ENCODE results near the gene GNAT1.

GNAT1 gene

DNA sequence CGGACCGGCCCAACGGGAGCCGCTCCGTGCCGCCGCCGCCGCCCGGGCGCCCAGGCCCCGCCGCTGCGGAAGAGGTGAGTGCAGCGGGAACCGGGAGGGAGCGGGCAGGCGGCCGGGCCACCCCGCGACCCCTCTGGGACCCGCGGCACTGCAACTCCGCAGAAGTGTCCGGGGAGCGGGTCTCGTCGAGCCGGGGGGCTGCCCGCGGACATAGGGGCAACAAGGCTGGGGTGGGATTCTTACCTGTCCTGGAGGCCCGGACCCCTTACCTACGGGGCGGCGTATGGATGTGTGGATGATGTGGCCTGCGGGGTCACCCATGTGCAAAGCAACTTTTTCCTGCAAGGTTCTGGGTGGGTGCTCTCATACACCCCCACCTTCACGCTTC is 35.9 kb upstream of the GNAT1 start:
- H3K9me3 ChIP-seq = no peaks in the 10 kb centered on the region
- peak overlapping the region; percentile 50 for H3K4me3 ChIP-seq (ENCODE audit: low read depth, low read length)
- TF ChIP-seq CTCF (IDR thresholded peaks at IDR 0.05; ENCODE audit: low read depth, low read length) = no peak
- H3K4me1 ChIP-seq = peaks cover 10% of the 10 kb centered on the region
- H3K36me3 ChIP-seq = no peaks in the 10 kb centered on the region
- no peaks in the 10 kb centered on the region for H3K27me3 ChIP-seq
- no peak for DNase-seq

DNA sequence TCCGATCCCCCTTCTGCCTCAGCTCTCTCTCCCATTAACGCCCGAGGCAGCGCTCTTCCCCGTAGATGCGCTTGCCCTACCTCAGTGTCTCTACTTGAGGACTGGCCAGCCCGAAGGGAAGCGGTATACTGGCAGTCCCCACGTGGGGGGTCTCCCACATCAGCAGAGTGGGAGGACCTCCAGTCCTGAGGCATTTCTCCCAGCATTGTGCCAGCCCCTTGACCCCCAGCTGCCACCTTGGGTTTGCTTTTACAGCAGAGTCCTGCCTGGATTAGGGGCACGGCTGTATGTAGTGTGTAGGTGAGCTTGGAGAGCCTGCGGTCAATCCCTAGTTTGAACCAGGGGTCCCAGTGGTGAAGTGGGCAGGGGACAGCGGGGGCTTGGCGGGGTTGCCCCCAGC is 35.5 kb upstream of the GNAT1 start:
- no peak for TF ChIP-seq CTCF (IDR thresholded peaks at IDR 0.05; ENCODE audit: low read depth, low read length)
- H3K27me3 ChIP-seq = no peaks in the 10 kb centered on the region
- peaks cover 9% of the 10 kb centered on the region for H3K4me1 ChIP-seq
- H3K36me3 ChIP-seq = no peaks in the 10 kb centered on the region
- no peak for DNase-seq
- H3K4me3 ChIP-seq (ENCODE audit: low read depth, low read length) = peak overlapping the region; percentile 50
- no peaks in the 10 kb centered on the region for H3K9me3 ChIP-seq

GRCh38 chr3:50156549-50157493 is 34.6 kb upstream of the GNAT1 start:
- no peak for TF ChIP-seq CTCF (IDR thresholded peaks at IDR 0.05; ENCODE audit: low read depth, low read length)
- Histone ChIP-seq H3K27me3 (no peaks in the 10 kb centered on the region), H3K4me3 (ENCODE audit: low read depth, low read length) (no peak overlapping the region), H3K36me3 (no peaks in the 10 kb centered on the region), H3K9me3 (no peaks in the 10 kb centered on the region), H3K4me1 (peaks cover under 1% of the 10 kb centered on the region; the same call in 1 of the 2 replicates)
- DNase-seq = no peak

DNA sequence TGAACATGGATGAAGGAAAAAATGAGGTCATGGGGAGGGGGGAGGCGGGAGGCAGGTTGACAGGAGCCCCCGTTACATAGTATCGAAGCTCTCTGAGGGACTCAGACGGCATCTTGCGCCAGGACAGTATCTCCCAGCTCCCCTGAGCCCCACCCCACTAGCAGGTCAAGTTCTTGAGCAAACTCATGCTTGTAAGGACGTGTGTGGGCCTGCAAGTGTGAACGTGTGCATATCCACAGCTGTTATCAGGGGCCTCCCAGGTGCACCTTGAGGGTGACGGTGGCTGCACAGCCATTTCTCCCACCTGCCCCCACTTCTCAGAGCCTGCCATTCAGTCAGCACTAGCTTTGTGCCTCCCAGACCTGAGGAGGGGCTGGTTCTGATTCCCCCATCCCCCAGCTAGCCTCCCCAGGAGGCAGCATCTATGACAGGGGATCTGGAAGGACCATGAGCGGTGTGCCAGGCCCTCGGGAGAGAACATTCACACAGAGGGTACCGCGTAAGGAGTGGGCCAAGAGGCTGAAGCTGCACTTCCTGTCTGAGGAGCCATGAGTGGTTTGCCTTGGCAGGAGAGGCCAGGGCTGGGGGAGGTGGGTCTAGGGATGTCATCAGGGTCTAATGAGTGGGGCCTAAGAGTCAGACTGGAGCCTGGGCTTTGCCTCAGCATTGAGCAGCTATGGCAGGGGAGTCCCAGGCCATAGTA is 33.4 kb upstream of the GNAT1 start:
- no peak for TF ChIP-seq CTCF (IDR thresholded peaks at IDR 0.05; ENCODE audit: low read depth, low read length)
- no peaks in the 10 kb centered on the region for H3K36me3 ChIP-seq
- H3K4me3 ChIP-seq (ENCODE audit: low read depth, low read length) = no peak overlapping the region
- H3K4me1 ChIP-seq = no peaks in the 10 kb centered on the region
- DNase-seq = no peak
- H3K27me3 ChIP-seq = no peaks in the 10 kb centered on the region
- H3K9me3 ChIP-seq = no peaks in the 10 kb centered on the region

GRCh38 chr3:50158530-50159146 is 32.8 kb upstream of the GNAT1 start:
- TF ChIP-seq CTCF (IDR thresholded peaks at IDR 0.05; ENCODE audit: low read depth, low read length) = no peak

More at GRCh38 chr3:50158530-50159146, 32.8 kb upstream of the GNAT1 start:
- H3K4me3 ChIP-seq (ENCODE audit: low read depth, low read length) = no peak overlapping the region
- H3K27me3 ChIP-seq = no peaks in the 10 kb centered on the region
- no peaks in the 10 kb centered on the region for H3K36me3 ChIP-seq
- no peaks in the 10 kb centered on the region for H3K4me1 ChIP-seq
- H3K9me3 ChIP-seq = no peaks in the 10 kb centered on the region
- DNase-seq = no peak

Measured in BE2C (cell line).